Kidney epithelial cell (primary cell): ENCODE measurements around the gene SLC16A2. TPM values are rescaled to one million over a fixed set of nuclear protein-coding genes. Genes with fewer than 3 reads are reported as not detected.

Experiments
- DNase-seq: peaks from one replicate; pipeline ENCODE4 v3.0.0-alpha.2; 2010; ENCODE audit warnings: low read depth
- H3K27me3 ChIP-seq: 2 replicates; pipeline ENCODE4 v1.6.0; 2011; ENCODE audit warnings: low read length; ENCODE audit not compliant: control insufficient read depth, insufficient read depth
- H3K36me3 ChIP-seq: 2 replicates; pipeline ENCODE4 v1.5.1; 2011; ENCODE audit warnings: low read length; ENCODE audit not compliant: control insufficient read depth, insufficient read depth
- H3K4me3 ChIP-seq: 2 replicates; pipeline ENCODE4 v1.5.1; 2011; ENCODE audit warnings: low read depth, mild to moderate bottlenecking, control low read depth, low read length
- total RNA-seq: library from RNA; depleted of rRNA; stranded (reverse); fragments of >200 nt; gene quantifications from 2 replicates; pipeline ENCODE4 v1.2.3, GENCODE V29; 2015
- TF ChIP-seq, protein P1 (sequence below): IDR thresholded peaks from 2 replicates; pipeline ENCODE4 v1.5.1; 2011; ENCODE audit warnings: mild to moderate bottlenecking, moderate library complexity, low read length, control low read depth, inconsistent platforms; ENCODE audit not compliant: insufficient read depth, poor library complexity, severe bottlenecking

SLC16A2 gene
- total RNA-seq, 1 donor from 2014 or later = 5.0 TPM

DNA sequence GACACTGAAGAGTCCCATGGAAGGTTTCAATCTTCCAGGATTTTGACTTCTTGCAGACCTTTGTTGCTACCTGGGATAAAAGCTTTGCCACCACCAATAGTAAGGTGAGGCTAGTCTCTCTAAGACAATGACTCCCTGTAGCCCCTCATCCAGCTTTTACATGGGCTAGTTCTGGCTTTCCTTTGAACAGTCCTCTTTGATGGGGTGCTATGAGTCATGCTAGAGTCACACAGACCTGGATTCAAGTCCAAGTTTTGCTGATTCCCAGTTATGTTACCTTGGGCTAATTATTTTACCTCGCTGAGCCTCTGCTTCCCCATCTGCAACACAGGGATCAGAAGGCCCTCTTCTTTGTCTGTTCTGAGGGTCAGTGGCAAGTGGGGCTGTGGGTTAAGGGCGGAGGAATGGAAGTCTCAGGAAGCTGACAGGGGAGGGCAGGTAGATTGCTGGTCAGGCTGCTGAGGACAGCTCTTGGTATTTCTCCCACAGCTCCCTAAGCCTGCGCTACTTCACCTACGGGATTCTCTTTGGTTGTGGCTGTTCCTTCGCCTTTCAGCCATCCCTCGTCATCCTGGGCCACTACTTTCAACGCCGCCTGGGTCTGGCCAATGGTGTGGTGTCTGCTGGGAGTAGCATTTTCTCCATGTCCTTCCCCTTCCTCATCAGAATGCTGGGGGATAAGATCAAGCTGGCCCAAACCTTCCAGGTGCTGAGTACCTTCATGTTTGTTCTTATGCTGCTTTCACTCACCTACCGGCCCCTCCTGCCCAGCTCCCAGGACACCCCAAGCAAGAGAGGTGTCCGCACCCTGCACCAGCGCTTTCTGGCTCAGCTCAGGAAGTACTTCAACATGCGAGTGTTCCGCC, 102.8 kb downstream of the SLC16A2 start:
- H3K36me3 ChIP-seq = no peaks in the 10 kb centered on the region
- TF ChIP-seq, protein P1, sequence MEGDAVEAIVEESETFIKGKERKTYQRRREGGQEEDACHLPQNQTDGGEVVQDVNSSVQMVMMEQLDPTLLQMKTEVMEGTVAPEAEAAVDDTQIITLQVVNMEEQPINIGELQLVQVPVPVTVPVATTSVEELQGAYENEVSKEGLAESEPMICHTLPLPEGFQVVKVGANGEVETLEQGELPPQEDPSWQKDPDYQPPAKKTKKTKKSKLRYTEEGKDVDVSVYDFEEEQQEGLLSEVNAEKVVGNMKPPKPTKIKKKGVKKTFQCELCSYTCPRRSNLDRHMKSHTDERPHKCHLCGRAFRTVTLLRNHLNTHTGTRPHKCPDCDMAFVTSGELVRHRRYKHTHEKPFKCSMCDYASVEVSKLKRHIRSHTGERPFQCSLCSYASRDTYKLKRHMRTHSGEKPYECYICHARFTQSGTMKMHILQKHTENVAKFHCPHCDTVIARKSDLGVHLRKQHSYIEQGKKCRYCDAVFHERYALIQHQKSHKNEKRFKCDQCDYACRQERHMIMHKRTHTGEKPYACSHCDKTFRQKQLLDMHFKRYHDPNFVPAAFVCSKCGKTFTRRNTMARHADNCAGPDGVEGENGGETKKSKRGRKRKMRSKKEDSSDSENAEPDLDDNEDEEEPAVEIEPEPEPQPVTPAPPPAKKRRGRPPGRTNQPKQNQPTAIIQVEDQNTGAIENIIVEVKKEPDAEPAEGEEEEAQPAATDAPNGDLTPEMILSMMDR = no peak
- no peaks in the 10 kb centered on the region for H3K27me3 ChIP-seq
- no peak overlapping the region for H3K4me3 ChIP-seq
- no peak for DNase-seq

GRCh38 chrX:74525116-74525515, 103.8 kb downstream of the SLC16A2 start:
- Histone ChIP-seq H3K4me3 (no peak overlapping the region), H3K27me3 (no peaks in the 10 kb centered on the region), H3K36me3 (no peaks in the 10 kb centered on the region)
- TF ChIP-seq, protein P1 = no peak
- DNase-seq = no peak

GRCh38 chrX:74526764-74527163, 105.5 kb downstream of the SLC16A2 start:
- no peak for DNase-seq
- H3K4me3 ChIP-seq = no peak overlapping the region

DNA sequence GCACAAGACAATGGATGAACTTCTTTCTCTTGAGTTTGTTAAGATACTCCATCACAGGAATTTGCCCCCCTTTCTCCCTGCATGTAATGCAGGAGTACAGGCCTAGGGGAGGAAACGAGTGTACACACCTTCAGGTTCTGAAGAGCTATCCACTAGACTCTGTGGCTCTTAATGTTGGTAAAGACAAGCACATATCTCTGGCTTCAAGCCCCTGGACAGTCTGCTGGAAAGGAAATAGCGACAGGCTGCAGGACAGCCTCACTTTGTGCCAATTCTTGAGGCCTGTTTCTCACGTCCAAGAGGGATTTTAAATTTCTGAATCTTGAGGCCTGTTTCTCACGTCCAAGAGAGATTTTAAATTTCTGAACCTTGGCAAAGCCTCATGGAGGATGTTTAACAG, 106.1 kb downstream of the SLC16A2 start:
- Histone ChIP-seq H3K27me3 (no peaks in the 10 kb centered on the region), H3K36me3 (no peaks in the 10 kb centered on the region), H3K4me3 (no peak overlapping the region)
- TF ChIP-seq, protein P1 = no peak
- DNase-seq = no peak

More at GRCh38 chrX:74526764-74527163, 105.5 kb downstream of the SLC16A2 start:
- TF ChIP-seq, protein P1 = no peak
- Histone ChIP-seq H3K27me3 (no peaks in the 10 kb centered on the region), H3K36me3 (no peaks in the 10 kb centered on the region)

GRCh38 chrX:74529311-74529710, 108.0 kb downstream of the SLC16A2 start:
- no peaks in the 10 kb centered on the region for H3K36me3 ChIP-seq
- no peaks in the 10 kb centered on the region for H3K27me3 ChIP-seq
- H3K4me3 ChIP-seq = no peak overlapping the region
- TF ChIP-seq, protein P1 = no peak
- no peak for DNase-seq
